Ecto neural progenitor cell (in vitro differentiated cells): ENCODE measurements around the gene DGCR2.
A peak's percentile ranks its signal among the peaks of the same experiment; 100 is the strongest.
"Not testable (repeated sequence)": the region's sequence is repeated elsewhere in the genome, so short reads cannot be mapped to it uniquely, and the experiment has no call there.

Source experiments
- DNase-seq: peaks from one replicate; pipeline ENCODE4 v3.0.0-alpha.2; 2018; ENCODE audit warnings: low spot score

Gene DGCR2

DNA sequence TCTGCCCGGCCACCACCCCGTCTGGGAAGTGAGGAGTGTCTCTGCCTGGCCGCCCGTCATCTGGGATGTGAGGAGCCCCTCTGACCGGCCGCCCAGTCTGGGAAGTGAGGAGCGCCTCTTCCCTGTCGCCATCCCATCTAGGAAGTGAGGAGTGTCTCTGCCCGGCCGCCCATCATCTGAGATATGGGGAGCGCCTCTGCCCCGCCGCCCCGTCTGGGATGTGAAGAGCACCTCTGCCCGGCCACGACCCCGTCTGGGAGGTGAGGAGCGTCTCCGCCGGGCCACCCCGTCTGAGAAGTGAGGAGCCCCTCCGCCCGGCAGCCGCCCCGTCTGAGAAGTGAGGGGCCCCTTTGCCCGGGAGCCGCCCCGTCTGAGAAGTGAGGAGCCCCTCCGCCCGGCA, 38.1 kb downstream of the DGCR2 start:
- DNase-seq = not testable (repeated sequence)

DNA sequence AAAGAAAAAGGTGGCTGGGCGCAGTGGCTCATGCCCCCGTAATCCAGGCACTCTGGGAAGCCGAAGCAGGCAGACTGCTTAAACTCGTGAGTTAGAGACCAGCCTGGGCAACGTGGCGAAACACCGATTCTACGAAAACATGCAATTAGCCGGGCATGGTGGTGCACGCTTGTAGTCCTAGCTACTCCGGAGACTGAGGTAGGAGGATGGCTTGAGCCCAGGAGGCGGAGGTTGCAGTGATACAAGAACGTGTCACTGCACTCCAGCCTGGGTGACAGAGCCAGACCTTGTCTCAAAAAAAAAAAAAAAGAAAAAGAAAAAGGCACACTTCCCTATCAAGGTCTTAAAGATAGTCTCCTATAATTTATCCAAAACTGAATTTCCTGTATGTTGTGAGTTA, 39.4 kb downstream of the DGCR2 start:
- DNase-seq = no peak

DNA sequence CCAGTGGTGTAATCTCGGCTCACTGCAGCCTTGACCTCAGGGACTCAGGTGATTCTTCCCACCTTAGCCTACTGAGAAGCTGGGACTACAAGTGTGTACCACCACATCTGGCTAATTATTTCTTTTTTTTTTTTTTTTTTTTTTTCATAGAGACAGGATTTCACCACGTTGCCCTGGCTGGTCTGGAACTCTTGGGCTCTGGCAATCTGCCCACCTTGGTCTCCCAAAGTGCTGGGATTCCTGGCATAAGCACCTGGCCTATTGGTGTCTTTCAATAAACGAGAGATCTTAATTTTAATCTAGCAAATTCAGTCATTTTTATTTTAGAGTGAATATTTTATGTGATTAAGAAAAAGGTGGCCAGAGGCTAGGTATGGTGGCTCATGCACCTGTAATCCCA, 40.1 kb downstream of the DGCR2 start:
- DNase-seq = no peak

GRCh38 chr22:19081351-19081750, 40.9 kb downstream of the DGCR2 start:
- DNase-seq = no peak

- DNase-seq = no peak
These were observed 41.4 kb downstream of the DGCR2 start for GRCh38 chr22:19080853-19081252.

- DNase-seq = no peak
These were observed 42.5 kb downstream of the DGCR2 start for GRCh38 chr22:19079691-19080090.

- DNase-seq = no peak
These were observed 46.8 kb downstream of the DGCR2 start for GRCh38 chr22:19075404-19075803.

GRCh38 chr22:19072853-19073252, 49.4 kb downstream of the DGCR2 start:
- not testable (repeated sequence) for DNase-seq

DNA sequence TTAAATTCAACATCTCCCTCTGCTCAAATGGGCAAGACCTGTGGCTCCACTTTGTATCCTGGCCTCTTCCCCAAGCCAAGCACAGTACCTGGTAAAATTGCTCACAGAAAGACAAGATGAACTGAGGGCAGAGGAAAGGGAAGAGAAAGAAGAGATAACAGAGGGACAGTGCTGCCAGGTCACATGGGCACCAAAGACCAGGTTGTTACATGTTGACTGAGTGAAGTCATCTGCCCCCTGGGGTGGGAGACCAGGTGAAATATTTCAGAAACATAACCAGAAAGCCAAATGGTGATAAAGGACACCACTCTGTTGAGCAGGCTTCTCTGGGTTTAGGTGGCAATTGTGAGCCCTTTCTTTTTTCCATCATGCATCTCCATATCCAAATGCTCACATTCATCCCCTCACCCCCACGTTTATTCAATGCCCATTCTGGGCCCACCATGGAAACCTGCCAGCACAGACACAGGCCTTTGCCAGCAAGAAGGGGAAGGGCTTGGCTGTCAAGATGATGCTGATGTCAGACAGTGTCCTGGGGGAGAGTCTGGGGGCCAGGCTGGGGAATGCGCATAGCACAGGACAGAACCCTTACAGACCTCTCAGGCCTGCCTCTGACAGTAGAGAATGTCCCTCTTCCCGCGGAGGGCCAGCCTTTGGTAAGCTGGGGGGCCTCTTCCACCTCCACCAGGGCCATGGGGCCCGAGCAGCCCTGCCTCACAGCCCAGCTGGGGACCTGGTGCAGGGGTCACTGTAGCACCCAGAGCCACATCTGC, 51.6 kb downstream of the DGCR2 start:
- DNase-seq = no peak

DNA sequence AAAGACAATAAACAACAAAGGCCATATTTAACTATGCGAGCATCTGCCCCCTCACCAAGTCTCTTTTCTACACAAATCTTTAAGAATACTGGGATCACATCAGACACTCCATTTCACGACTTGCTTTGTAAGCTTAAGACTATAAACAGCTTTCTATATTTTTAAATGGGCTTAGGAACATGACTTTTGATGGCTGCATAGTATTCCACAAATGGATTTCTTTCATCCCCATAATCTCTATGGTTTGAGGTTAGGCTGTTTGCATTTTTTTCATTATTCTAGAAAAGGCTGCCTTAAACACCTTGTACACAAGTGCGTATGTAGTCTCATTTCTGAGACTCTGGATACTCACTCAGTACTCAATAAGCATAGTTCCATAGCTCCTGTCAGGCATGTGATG, 52.8 kb downstream of the DGCR2 start:
- no peak for DNase-seq

DNA sequence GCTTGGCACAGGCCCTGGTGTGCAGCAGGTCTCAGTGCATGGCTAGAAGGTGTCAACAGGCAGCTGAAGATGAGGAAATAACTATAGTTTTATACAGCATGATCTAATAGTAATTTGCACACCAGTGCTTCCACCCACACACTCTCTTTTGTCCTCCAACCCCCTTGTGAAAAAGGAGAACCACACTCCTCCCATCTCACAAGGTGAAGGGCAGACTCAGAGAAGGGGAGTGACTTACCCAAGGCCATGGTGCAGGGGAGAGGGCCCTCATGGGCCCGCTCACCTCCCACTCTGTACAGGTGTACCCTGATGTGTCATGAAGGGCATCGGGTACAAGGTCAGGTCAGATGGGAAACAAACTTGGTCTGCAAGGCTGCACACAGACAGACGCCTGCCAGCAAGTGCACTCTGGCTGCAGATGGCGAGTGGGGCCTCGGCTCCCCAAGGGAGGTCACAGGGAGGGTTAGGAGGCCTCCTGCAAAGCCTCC, 53.4 kb downstream of the DGCR2 start:
- no peak for DNase-seq

DNA sequence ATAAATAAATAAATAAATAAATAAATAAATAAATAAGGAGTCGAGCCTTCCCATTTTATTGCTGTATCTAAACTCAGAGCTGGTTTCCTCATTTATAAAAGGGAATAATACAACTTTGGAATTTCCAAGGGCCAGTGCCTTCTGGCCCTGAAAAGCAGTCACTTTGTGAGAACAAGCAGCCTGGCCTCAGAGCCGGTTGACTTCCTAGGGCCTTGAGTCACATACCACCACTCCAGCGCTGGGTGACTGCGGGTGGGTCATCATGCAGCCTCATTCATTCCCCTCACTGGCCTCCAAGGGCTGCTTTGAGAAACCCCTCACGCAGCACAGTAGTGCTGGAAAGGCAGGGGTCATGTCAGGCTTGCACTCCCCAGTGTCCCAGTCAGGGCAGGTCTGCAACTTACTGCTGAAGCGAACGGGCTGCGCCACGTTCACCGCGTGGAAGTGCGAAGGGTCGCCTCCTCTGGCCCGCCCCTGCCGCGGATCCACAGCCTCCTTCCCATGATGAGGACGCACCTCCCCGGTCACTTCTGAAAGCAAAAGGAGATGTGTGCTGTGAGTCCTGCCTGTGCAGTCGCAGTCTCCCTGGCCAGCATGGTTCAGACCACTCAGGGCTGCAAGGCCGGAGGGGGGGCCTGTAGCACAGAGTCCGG, 54.4 kb downstream of the DGCR2 start:
- DNase-seq = no peak

DNA sequence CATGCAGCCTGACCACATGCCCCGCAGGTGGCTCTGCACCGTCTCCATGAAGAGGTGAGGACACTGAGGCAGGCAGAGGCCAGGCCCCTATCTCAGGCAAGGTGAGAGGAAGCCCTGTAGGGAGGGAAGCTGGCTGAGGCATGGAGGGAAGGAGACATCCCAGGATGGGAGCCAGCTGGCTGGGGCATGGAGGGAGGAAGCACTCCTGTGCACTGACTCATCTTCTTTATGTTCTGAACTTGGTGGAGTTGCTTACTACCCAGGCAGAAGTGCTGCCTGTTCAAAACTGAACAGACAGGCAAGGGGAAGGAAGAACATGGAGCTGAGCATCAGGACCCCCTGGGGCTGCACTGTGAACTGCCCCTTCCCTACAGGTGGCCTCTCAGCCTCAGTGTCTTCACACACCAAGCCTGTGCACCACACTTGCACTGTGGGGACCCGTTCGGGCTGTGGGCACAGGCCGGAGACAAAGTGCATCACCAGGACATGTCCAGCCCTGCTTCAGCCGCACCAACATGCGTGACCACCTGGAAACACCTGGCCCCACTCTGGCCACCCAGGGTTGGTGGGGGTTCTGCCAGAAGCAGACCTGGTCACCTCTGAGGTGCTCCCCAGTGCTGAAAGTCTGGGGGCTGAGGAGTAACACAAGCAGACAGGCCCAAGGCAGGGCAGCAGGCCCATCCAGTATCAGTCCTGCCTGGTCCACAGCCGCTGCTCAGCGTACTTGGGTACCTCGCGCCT, 55.5 kb downstream of the DGCR2 start:
- DNase-seq = no peak

DNA sequence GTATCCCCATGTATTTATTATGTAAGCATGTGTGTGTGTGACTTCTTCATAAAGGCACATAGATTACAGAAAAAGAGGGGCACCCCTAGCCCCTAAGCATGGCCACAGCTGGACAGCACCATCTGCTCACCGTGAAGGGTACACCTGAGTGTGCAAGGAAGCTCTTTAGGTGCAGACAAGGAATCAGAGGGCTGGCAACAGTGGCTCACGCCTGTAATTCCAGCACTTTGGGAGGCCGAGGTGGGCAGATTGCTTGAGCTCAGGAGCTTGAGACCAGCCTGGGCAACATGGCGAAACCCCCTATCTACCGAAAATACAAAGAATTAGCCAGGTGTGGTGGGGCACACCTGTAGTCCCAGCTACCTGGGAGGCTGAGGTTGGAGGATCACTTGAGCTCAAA, 56.3 kb downstream of the DGCR2 start:
- DNase-seq = no peak

DNA sequence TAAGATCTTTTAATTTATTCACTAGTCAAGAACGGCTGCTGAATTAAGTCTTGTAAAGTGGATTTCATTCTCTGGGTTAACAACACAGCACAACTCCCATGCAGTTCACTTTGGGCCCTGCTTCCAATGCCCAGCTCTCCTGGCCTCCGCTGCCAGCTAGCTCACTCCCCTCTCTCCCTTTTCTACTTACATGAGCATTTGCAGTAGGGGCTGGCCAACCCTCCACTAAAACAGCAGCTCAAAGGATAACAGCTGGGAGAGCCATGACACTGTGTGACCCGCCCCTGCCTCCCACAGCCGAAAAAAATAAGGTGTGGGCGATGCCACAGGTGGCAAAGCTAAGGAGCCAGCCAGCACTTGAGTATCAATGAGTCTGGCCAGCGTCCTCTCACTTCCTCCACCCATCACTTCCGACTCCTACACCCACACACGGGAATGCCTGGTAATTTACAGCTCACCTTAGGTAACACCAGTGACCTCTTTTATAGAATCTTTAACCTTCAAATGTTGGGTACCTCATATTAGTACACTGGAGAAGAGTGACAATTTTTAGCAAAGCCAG, 56.8 kb downstream of the DGCR2 start:
- no peak for DNase-seq

DNA sequence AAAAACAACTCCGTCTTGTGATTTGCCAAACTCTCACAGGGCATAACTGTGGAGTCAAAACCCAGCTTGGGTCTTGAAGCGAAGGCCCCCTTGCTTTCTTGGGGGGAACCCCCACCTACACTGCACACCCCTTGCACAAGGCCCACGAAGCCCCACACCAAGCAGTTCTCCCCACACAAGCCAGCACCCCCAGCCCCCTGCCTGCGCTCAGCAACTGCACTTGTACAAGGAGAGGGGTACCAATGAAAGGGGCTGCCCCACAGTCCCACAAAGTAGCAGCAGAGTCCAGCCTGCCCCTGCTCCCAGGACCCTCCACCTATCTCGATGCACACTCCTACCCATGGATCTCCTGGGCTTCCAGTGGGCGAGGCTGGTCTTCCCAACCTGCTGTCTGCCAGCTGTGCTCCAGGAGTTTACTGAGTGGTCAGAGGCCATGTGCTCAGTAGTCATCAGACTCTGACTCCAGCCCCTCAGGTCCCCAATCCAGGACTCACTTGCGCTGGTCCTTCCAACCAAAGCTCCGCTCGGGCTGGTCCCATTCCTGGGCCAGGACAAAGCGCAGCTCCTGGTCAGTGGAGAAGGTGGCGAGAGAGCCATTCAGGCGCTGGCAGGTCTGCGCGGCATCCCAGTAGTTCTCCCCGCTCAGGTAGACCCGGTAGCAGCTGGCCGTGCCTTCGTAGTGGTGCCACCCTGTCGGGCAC, 57.7 kb downstream of the DGCR2 start:
- no peak for DNase-seq

DNA sequence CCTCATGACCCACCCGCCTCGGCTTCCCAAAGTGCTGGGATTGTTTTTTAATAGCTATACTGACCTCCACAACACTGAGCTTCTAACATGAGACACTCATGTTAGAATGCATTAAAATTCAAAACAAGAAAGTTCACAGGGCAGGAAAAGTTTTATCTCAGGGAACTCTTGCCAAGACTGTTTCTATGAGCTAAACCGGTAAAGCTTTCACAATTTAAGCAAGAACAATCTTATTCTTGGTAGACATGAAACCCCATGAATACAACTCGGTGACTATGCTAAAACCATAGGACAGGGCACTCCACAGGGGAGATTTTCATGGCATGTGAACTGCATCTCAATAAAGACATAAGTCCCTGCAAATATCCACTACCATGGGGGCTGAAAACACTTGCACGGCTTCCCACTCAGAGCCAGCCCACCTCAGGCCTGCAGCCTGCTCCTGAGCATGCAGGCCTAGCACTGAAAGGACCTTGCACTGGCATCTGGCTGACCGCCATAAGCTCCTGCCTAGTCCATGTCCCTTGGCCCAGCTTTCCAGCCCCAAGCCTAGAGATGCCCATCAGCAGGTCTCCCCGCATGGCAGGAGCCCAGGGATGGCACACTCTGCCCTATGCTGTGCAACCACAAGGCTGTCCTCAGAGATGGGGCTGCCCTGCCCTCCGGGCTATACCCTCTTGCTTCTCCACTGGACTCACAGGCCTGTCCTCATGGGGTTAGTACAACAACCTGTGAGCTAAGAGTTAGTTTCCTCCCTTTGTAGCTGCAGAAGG, 58.4 kb downstream of the DGCR2 start:
- peak; percentile 33 for DNase-seq

- no peak for DNase-seq
These were observed 59.3 kb downstream of the DGCR2 start for GRCh38 chr22:19062943-19063308.

DNA sequence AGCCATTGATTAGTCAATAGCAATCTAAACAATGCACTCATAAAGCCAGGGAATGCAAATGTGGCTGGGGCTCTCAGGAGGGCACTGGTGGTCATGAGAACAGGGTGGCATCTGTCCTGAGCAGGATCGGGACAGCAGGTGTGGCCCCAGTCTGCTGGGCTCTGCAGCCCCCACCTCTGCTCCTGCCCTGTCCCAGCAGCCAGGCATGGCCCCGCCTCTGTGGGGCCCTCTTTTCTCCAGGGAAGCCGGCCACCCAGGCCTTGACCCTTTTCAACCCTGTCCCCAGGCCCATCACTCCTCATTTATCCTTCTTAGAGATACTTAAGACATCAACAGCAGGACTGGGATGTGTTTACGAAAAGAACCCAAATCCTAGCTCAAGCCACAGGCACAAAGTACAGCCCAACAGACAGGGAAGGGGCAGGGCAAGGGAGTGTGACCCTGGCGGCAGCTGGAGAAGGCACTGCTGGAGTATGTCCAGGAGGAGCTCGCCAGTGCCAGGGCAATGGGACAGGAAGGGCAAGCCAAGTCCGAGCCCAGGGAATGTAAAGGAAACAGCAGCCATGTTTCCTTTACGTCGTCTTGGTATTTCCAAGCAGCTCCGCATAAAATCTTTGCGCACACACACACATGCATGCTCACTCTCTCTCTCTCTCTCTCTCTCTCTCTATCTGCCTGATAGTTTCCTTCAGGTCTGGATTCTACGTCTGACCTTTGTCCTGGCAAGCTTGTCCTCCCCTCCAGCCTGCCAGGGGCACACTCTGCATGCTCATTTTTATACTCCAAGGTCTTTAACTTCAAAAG, 59.9 kb downstream of the DGCR2 start:
- DNase-seq = no peak

DNA sequence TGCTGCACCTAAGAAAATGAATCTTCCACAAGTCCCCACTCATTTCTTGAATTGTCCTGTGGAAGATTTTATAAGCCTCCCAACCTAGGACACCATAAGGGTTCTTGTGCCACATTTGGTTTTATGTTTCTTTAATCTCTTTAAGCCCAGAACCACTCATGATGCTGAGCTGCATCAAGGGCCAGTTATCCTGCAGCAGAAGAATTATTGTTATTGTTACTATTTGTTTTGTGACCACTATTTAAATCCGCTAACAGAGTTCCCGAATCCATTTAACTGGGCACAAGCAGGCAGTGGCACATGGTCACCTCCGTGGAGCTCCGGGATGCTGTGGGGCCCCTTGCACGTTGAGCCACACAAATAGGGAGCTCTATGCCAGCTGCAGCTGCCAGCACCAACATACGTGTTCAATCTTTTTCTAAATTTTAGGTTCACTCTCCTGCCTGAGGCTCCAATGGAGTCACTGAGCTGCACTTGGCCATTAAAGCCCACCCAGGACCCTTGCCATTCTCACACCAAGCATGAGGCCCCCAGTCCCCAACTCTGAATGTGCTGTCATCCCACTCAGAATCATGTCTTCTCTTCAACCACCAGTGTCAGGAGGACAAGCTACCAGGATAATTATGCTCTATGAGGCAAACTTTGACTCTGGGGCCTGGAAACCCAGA, 60.6 kb downstream of the DGCR2 start:
- DNase-seq = no peak
